Measurements from ENCODE around the gene BTD. TPM values are rescaled to one million over a fixed set of nuclear protein-coding genes. Genes with fewer than 3 reads are reported as not detected.

Gene BTD
- total RNA-seq, 1 donor from 2014 or later: 15.3 TPM

GRCh38 chr3:15683253-15683652 is 81.7 kb downstream of the BTD start:
- no peak for DNase-seq (ENCODE audit: low read depth)
- H3K4me3 ChIP-seq (ENCODE audit: low read depth, low read length): no peak overlapping the region
- TF ChIP-seq CTCF (IDR thresholded peaks at IDR 0.05; ENCODE audit: insufficient read depth, low read length, poor library complexity, severe bottlenecking): no peak
- H3K27me3 ChIP-seq (ENCODE audit: control insufficient read depth, insufficient read depth, low read length): no peaks in the 10 kb centered on the region
- no peaks in the 10 kb centered on the region for H3K36me3 ChIP-seq (ENCODE audit: control insufficient read depth, insufficient read depth, low read length)

GRCh38 chr3:15685927-15686326 is 84.4 kb downstream of the BTD start:
- no peak for TF ChIP-seq CTCF (IDR thresholded peaks at IDR 0.05; ENCODE audit: insufficient read depth, low read length, poor library complexity, severe bottlenecking)
- no peaks in the 10 kb centered on the region for H3K27me3 ChIP-seq (ENCODE audit: control insufficient read depth, insufficient read depth, low read length)
- no peak overlapping the region for H3K4me3 ChIP-seq (ENCODE audit: low read depth, low read length)
- no peak for DNase-seq (ENCODE audit: low read depth)
- no peaks in the 10 kb centered on the region for H3K36me3 ChIP-seq (ENCODE audit: control insufficient read depth, insufficient read depth, low read length)

GRCh38 chr3:15690230-15690629 is 88.7 kb downstream of the BTD start:
- no peak for DNase-seq (ENCODE audit: low read depth)
- no peaks in the 10 kb centered on the region for H3K36me3 ChIP-seq (ENCODE audit: control insufficient read depth, insufficient read depth, low read length)
- H3K27me3 ChIP-seq (ENCODE audit: control insufficient read depth, insufficient read depth, low read length): no peaks in the 10 kb centered on the region
- H3K4me3 ChIP-seq (ENCODE audit: low read depth, low read length): no peak overlapping the region
- TF ChIP-seq CTCF (IDR thresholded peaks at IDR 0.05; ENCODE audit: insufficient read depth, low read length, poor library complexity, severe bottlenecking): no peak

GRCh38 chr3:15690748-15691147 is 89.2 kb downstream of the BTD start:
- no peak overlapping the region for H3K4me3 ChIP-seq (ENCODE audit: low read depth, low read length)
- H3K27me3 ChIP-seq (ENCODE audit: control insufficient read depth, insufficient read depth, low read length): no peaks in the 10 kb centered on the region
- no peak for DNase-seq (ENCODE audit: low read depth)
- no peaks in the 10 kb centered on the region for H3K36me3 ChIP-seq (ENCODE audit: control insufficient read depth, insufficient read depth, low read length)
- TF ChIP-seq CTCF (IDR thresholded peaks at IDR 0.05; ENCODE audit: insufficient read depth, low read length, poor library complexity, severe bottlenecking): no peak

- TF ChIP-seq CTCF (IDR thresholded peaks at IDR 0.05; ENCODE audit: insufficient read depth, low read length, poor library complexity, severe bottlenecking): no peak
- no peak for DNase-seq (ENCODE audit: low read depth)
- Histone ChIP-seq H3K4me3 (ENCODE audit: low read depth, low read length) (no peak overlapping the region), H3K36me3 (ENCODE audit: control insufficient read depth, insufficient read depth, low read length) (no peaks in the 10 kb centered on the region), H3K27me3 (ENCODE audit: control insufficient read depth, insufficient read depth, low read length) (no peaks in the 10 kb centered on the region)
These were observed 91.8 kb downstream of the BTD start for GRCh38 chr3:15693355-15693754.

GRCh38 chr3:15694628-15695027 is 93.1 kb downstream of the BTD start:
- no peak for DNase-seq (ENCODE audit: low read depth)
- no peak for TF ChIP-seq CTCF (IDR thresholded peaks at IDR 0.05; ENCODE audit: insufficient read depth, low read length, poor library complexity, severe bottlenecking)
- Histone ChIP-seq H3K4me3 (ENCODE audit: low read depth, low read length) (no peak overlapping the region), H3K27me3 (ENCODE audit: control insufficient read depth, insufficient read depth, low read length) (no peaks in the 10 kb centered on the region), H3K36me3 (ENCODE audit: control insufficient read depth, insufficient read depth, low read length) (no peaks in the 10 kb centered on the region)
